IMR-90 (cell line): ENCODE results near the gene TBX15.

Experiments
- CEBPB ChIP-seq: IDR thresholded peaks from 2 replicates; pipeline ENCODE4 v1.6.1; 2012; ENCODE audit warnings: low read depth, low read length, improper control_type of control experiment
- CTCF ChIP-seq: conservative IDR thresholded peaks from 2 replicates; pipeline ENCODE4 v1.5.1; 2012; ENCODE audit warnings: mild to moderate bottlenecking, low read depth, low read length, improper control_type of control experiment

GRCh38 chr1:118979754-118980575 is 8.2 kb downstream of the TBX15 start:
- TF ChIP-seq CEBPB = no peak
- TF ChIP-seq CTCF = no peak
